IPS-18a (cell line): ENCODE data around the gene TOB1.

Experiments
- H3K27ac ChIP-seq: one replicate; pipeline ENCODE4 v1.5.1; 2013; ENCODE audit warnings: low read length
- H3K27me3 ChIP-seq: one replicate; pipeline ENCODE4 v1.6.1; 2013; ENCODE audit warnings: mild to moderate bottlenecking, low read length; ENCODE audit not compliant: control insufficient read depth, insufficient read depth
- H3K36me3 ChIP-seq: one replicate; pipeline ENCODE4 v1.6.1; 2013; ENCODE audit warnings: low read depth, low read length; ENCODE audit not compliant: control insufficient read depth
- H3K4me1 ChIP-seq: one replicate; pipeline ENCODE4 v1.6.1; 2013; ENCODE audit warnings: low read depth, low read length; ENCODE audit not compliant: control insufficient read depth
- H3K4me3 ChIP-seq: one replicate; pipeline ENCODE4 v1.5.1; 2013; ENCODE audit warnings: low read length
- H3K9ac ChIP-seq: one replicate; pipeline ENCODE4 v1.6.1; 2013; ENCODE audit warnings: mild to moderate bottlenecking, low read length, moderate library complexity
- H3K9me3 ChIP-seq: one replicate; pipeline ENCODE4 v1.6.1; 2013; ENCODE audit warnings: low read depth, low read length; ENCODE audit not compliant: control insufficient read depth

Gene TOB1

GRCh38 chr17:50853015-50853615 lies 13.0 kb downstream of the TOB1 start:
- no peak overlapping the region for H3K4me3 ChIP-seq
- no peaks in the 10 kb centered on the region for H3K4me1 ChIP-seq
- no peaks in the 10 kb centered on the region for H3K36me3 ChIP-seq
- no peak overlapping the region for H3K9ac ChIP-seq
- H3K27ac ChIP-seq: no peak overlapping the region
- no peaks in the 10 kb centered on the region for H3K27me3 ChIP-seq
- H3K9me3 ChIP-seq: no peaks in the 10 kb centered on the region

- Histone ChIP-seq H3K9me3 (no peaks in the 10 kb centered on the region), H3K4me1 (no peaks in the 10 kb centered on the region), H3K36me3 (no peaks in the 10 kb centered on the region), H3K4me3 (no peak overlapping the region), H3K27ac (no peak overlapping the region), H3K27me3 (no peaks in the 10 kb centered on the region), H3K9ac (no peak overlapping the region)
These were observed 15.5 kb downstream of the TOB1 start for GRCh38 chr17:50850640-50851039.

GRCh38 chr17:50848711-50849110 lies 17.4 kb downstream of the TOB1 start:
- no peak overlapping the region for H3K9ac ChIP-seq
- no peaks in the 10 kb centered on the region for H3K4me1 ChIP-seq
- H3K4me3 ChIP-seq: no peak overlapping the region
- H3K27ac ChIP-seq: no peak overlapping the region
- no peaks in the 10 kb centered on the region for H3K9me3 ChIP-seq
- no peaks in the 10 kb centered on the region for H3K27me3 ChIP-seq
- no peaks in the 10 kb centered on the region for H3K36me3 ChIP-seq

- H3K9me3 ChIP-seq: no peaks in the 10 kb centered on the region
- no peak overlapping the region for H3K27ac ChIP-seq
- no peaks in the 10 kb centered on the region for H3K36me3 ChIP-seq
- H3K4me1 ChIP-seq: no peaks in the 10 kb centered on the region
- H3K9ac ChIP-seq: no peak overlapping the region
- H3K27me3 ChIP-seq: no peaks in the 10 kb centered on the region
- H3K4me3 ChIP-seq: no peak overlapping the region
These were observed 18.1 kb downstream of the TOB1 start for GRCh38 chr17:50848039-50848438.

- Histone ChIP-seq H3K9ac (no peak overlapping the region), H3K9me3 (no peaks in the 10 kb centered on the region), H3K27ac (no peak overlapping the region), H3K36me3 (no peaks in the 10 kb centered on the region), H3K4me3 (no peak overlapping the region), H3K27me3 (no peaks in the 10 kb centered on the region), H3K4me1 (no peaks in the 10 kb centered on the region)
These were observed 18.6 kb downstream of the TOB1 start for GRCh38 chr17:50847566-50847965.

GRCh38 chr17:50845240-50846147 lies 20.7 kb downstream of the TOB1 start:
- no peaks in the 10 kb centered on the region for H3K9me3 ChIP-seq
- H3K27me3 ChIP-seq: no peaks in the 10 kb centered on the region
- H3K36me3 ChIP-seq: no peaks in the 10 kb centered on the region
- H3K27ac ChIP-seq: no peak overlapping the region
- no peaks in the 10 kb centered on the region for H3K4me1 ChIP-seq
- no peak overlapping the region for H3K9ac ChIP-seq
- no peak overlapping the region for H3K4me3 ChIP-seq

- H3K9me3 ChIP-seq: no peaks in the 10 kb centered on the region
- H3K27ac ChIP-seq: no peak overlapping the region
- H3K4me3 ChIP-seq: no peak overlapping the region
- no peaks in the 10 kb centered on the region for H3K4me1 ChIP-seq
- H3K36me3 ChIP-seq: no peaks in the 10 kb centered on the region
- H3K27me3 ChIP-seq: no peaks in the 10 kb centered on the region
- no peak overlapping the region for H3K9ac ChIP-seq
These were observed 21.9 kb downstream of the TOB1 start for GRCh38 chr17:50844117-50844700.

- no peaks in the 10 kb centered on the region for H3K4me1 ChIP-seq
- no peaks in the 10 kb centered on the region for H3K9me3 ChIP-seq
- H3K27me3 ChIP-seq: no peaks in the 10 kb centered on the region
- no peak overlapping the region for H3K27ac ChIP-seq
- no peaks in the 10 kb centered on the region for H3K36me3 ChIP-seq
- no peak overlapping the region for H3K4me3 ChIP-seq
- no peak overlapping the region for H3K9ac ChIP-seq
These were observed 22.8 kb downstream of the TOB1 start for GRCh38 chr17:50843150-50843905.

- Histone ChIP-seq H3K36me3 (no peaks in the 10 kb centered on the region), H3K27ac (no peak overlapping the region), H3K9me3 (no peaks in the 10 kb centered on the region), H3K27me3 (no peaks in the 10 kb centered on the region), H3K4me1 (no peaks in the 10 kb centered on the region), H3K9ac (no peak overlapping the region), H3K4me3 (no peak overlapping the region)
These were observed 23.5 kb downstream of the TOB1 start for GRCh38 chr17:50842506-50843149.

- Histone ChIP-seq H3K36me3 (no peaks in the 10 kb centered on the region), H3K4me1 (no peaks in the 10 kb centered on the region), H3K9me3 (no peaks in the 10 kb centered on the region), H3K4me3 (no peak overlapping the region), H3K27ac (no peak overlapping the region), H3K9ac (no peak overlapping the region), H3K27me3 (no peaks in the 10 kb centered on the region)
These were observed 24.2 kb downstream of the TOB1 start for GRCh38 chr17:50841949-50842354.
